HepG2 (cell line): Measurements from ENCODE around the gene TP53TG5. TPM values are rescaled to one million over a fixed set of nuclear protein-coding genes. Genes with fewer than 3 reads are reported as not detected.

Experiments used
- CCAR2 ChIP-seq: fragments of 200-400 bp; formaldehyde crosslinking; optimal IDR thresholded peaks from 2 replicates; pipeline ENCODE3; 2018; ENCODE audit warnings: low read depth, mild to moderate bottlenecking, low read length, moderate library complexity
- CHD4 ChIP-seq: fragments of 200-600 bp; sonication (generic); IDR thresholded peaks from 2 replicates; pipeline ENCODE4 v1.7.0; 2017; ENCODE audit warnings: mild to moderate bottlenecking, low read length, borderline replicate concordance
- CREBL2 ChIP-seq: sonication (generic); formaldehyde crosslinking; IDR thresholded peaks from 2 replicates; pipeline ENCODE4 v1.8.1; 2023; ENCODE audit warnings: missing genetic modification reagents, mild to moderate bottlenecking, borderline replicate concordance
- EEA1 ChIP-seq: sonication (generic); formaldehyde crosslinking; IDR thresholded peaks from 2 replicates; pipeline ENCODE4 v1.5.1; 2020; ENCODE audit warnings: mild to moderate bottlenecking, missing genetic modification reagents, borderline replicate concordance
- HOXA7 ChIP-seq: sonication (generic); formaldehyde crosslinking; IDR thresholded peaks from 2 replicates; pipeline ENCODE4 v1.8.1; 2022; ENCODE audit warnings: mild to moderate bottlenecking, missing genetic modification reagents, moderate library complexity
- HOXA9 ChIP-seq: sonication (generic); formaldehyde crosslinking; IDR thresholded peaks from 2 replicates; pipeline ENCODE4 v1.8.1; 2022; ENCODE audit warnings: missing genetic modification reagents, mild to moderate bottlenecking, moderate library complexity, borderline replicate concordance
- KLF9 ChIP-seq: IDR thresholded peaks from 2 replicates; pipeline ENCODE4 v1.6.1; 2016; ENCODE audit warnings: low read depth
- MAFG ChIP-seq: sonication (generic); formaldehyde crosslinking; IDR thresholded peaks from 2 replicates; pipeline ENCODE4 v1.5.1; 2020; ENCODE audit warnings: mild to moderate bottlenecking, missing genetic modification reagents
- NFIC ChIP-seq: IDR thresholded peaks from 2 replicates; pipeline ENCODE4 v1.6.1; 2012; ENCODE audit warnings: mild to moderate bottlenecking, low read length, inconsistent platforms
- NPAS2 ChIP-seq: sonication (generic); formaldehyde crosslinking; IDR thresholded peaks from 2 replicates; pipeline ENCODE4 v1.8.0; 2022; ENCODE audit warnings: mild to moderate bottlenecking, missing genetic modification reagents, borderline replicate concordance
- PAF1 ChIP-seq: IDR thresholded peaks from 2 replicates; pipeline ENCODE4 v1.6.1; 2016; ENCODE audit warnings: missing genetic modification reagents, missing compliant biosample characterization
- PLRG1 ChIP-seq: fragments of 450-650 bp; conservative IDR thresholded peaks from 2 replicates; pipeline ENCODE4 v1.6.1; 2016
- PRPF4 ChIP-seq: fragments of 200-400 bp; formaldehyde crosslinking; IDR thresholded peaks from 2 replicates; pipeline ENCODE4 v1.6.1; 2016; ENCODE audit warnings: low read length, low read depth; ENCODE audit not compliant: poor library complexity, severe bottlenecking
- RXRB ChIP-seq: IDR thresholded peaks from 2 replicates; pipeline ENCODE4 v1.6.1; 2016; ENCODE audit warnings: borderline replicate concordance, missing genetic modification reagents, missing compliant biosample characterization
- STAG1 ChIP-seq: sonication (generic); formaldehyde crosslinking; IDR thresholded peaks from 2 replicates; pipeline ENCODE4 v1.4.0; 2020; ENCODE audit warnings: missing genetic modification reagents
- TGIF2 ChIP-seq: IDR thresholded peaks from 2 replicates; pipeline ENCODE4 v1.6.1; 2016; ENCODE audit warnings: control low read depth, missing compliant biosample characterization
- ZBTB7A ChIP-seq: sonication (generic); formaldehyde crosslinking; IDR thresholded peaks from 2 replicates; pipeline ENCODE4 v1.8.0; 2022; ENCODE audit warnings: mild to moderate bottlenecking, missing genetic modification reagents
- ZMYM2 ChIP-seq: sonication (generic); formaldehyde crosslinking; IDR thresholded peaks from 2 replicates; pipeline ENCODE4 v1.8.0; 2022; ENCODE audit warnings: mild to moderate bottlenecking, missing genetic modification reagents
- ZNF207 ChIP-seq: fragments of 450-650 bp; IDR thresholded peaks from 2 replicates; pipeline ENCODE4 v1.6.1; 2016; ENCODE audit warnings: antibody characterized with exemption, borderline replicate concordance
- ZNF337 ChIP-seq: sonication (generic); formaldehyde crosslinking; IDR thresholded peaks from 2 replicates; pipeline ENCODE4 v1.5.1; 2020; ENCODE audit warnings: missing genetic modification reagents, low read depth, mild to moderate bottlenecking, borderline replicate concordance
- ZNF720 ChIP-seq: sonication (generic); formaldehyde crosslinking; IDR thresholded peaks from 2 replicates; pipeline ENCODE4 v1.4.0; 2020; ENCODE audit warnings: missing genetic modification reagents
- ZNF775 ChIP-seq: sonication (generic); formaldehyde crosslinking; IDR thresholded peaks from 2 replicates; pipeline ENCODE4 v1.4.0; 2020; ENCODE audit warnings: missing genetic modification reagents, mild to moderate bottlenecking, moderate library complexity, borderline replicate concordance
- polyA plus RNA-seq, 8 experiments: library from polyadenylated mRNA; depleted of rRNA in 3 of 8; stranded (reverse) in 7 of 8; unstranded in 1 of 8; fragments of >200 nt; fragmentation: Illumina TruSeq in 4 of 8; extraction: Trizol in 4 of 8; gene quantifications; 2 replicates each; pipeline versions ENCODE4 v1.2.1 to v1.2.3, GENCODE V29; 2011 to 2016; ENCODE audit warnings: low read depth in 4 of 8, missing spikeins in 1 of 8, mixed read lengths in 1 of 8; ENCODE audit not compliant: insufficient read depth in 1 of 8
- total RNA-seq, 5 experiments: library from RNA; depleted of rRNA; stranded (reverse); fragments of >200 nt; fragmentation: Illumina TruSeq; extraction: Trizol; gene quantifications; 2 replicates each; pipeline ENCODE4 v1.2.3, GENCODE V29; 2016; ENCODE audit warnings: low read depth in 1 of 5
- TF ChIP-seq, protein P1 (sequence below): IDR thresholded peaks from 2 replicates; pipeline ENCODE4 v1.6.1; 2016
- TF ChIP-seq, protein P2 (sequence below): sonication (generic); formaldehyde crosslinking; IDR thresholded peaks from 2 replicates; pipeline ENCODE4 v1.5.0; 2020; ENCODE audit warnings: mild to moderate bottlenecking, missing genetic modification reagents, borderline replicate concordance

Gene TP53TG5
- total and polyA plus RNA-seq, 2 of the 13 experiments (the other 11 are each of a cell fraction or from before 2014, with no cell fraction given): 0.11 TPM; not detected in 1

DNA sequence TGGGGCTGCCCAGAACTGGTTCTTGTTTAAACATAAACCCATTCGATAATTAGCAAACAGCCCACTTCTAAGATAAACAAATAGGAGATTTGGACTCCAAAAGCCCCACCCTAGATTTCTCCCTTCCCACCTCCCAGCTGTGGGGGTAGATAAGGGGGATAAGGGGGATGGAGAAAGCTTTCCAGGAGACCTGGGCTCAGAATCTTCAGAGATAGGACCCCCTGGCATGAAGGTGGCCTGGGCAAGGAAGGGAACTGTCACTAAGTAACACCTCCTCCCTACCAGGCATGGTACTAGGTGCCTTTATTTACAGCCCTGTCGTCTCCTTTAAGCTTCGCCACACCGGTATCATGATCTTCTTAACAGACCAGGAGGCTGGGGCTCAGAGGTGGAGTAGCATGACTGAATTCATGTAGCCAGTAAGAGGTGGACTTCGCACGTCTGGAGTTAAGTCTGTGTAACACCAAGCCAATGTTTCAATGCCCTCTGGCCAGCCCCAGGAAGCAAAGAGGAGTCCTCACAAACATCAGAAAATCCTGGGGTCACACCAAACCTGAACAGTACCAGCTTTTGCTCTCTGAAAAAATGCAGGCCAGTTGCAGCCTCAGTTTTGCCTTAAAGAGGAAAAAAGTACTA is 34.5 kb downstream of the TP53TG5 start (continued):
- TF ChIP-seq, protein P1, sequence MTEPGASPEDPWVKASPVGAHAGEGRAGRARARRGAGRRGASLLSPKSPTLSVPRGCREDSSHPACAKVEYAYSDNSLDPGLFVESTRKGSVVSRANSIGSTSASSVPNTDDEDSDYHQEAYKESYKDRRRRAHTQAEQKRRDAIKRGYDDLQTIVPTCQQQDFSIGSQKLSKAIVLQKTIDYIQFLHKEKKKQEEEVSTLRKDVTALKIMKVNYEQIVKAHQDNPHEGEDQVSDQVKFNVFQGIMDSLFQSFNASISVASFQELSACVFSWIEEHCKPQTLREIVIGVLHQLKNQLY (CRISPR knock-in tag): peak; percentile 25; the same call in 1 of the 2 replicates
- TF ChIP-seq, protein P2, sequence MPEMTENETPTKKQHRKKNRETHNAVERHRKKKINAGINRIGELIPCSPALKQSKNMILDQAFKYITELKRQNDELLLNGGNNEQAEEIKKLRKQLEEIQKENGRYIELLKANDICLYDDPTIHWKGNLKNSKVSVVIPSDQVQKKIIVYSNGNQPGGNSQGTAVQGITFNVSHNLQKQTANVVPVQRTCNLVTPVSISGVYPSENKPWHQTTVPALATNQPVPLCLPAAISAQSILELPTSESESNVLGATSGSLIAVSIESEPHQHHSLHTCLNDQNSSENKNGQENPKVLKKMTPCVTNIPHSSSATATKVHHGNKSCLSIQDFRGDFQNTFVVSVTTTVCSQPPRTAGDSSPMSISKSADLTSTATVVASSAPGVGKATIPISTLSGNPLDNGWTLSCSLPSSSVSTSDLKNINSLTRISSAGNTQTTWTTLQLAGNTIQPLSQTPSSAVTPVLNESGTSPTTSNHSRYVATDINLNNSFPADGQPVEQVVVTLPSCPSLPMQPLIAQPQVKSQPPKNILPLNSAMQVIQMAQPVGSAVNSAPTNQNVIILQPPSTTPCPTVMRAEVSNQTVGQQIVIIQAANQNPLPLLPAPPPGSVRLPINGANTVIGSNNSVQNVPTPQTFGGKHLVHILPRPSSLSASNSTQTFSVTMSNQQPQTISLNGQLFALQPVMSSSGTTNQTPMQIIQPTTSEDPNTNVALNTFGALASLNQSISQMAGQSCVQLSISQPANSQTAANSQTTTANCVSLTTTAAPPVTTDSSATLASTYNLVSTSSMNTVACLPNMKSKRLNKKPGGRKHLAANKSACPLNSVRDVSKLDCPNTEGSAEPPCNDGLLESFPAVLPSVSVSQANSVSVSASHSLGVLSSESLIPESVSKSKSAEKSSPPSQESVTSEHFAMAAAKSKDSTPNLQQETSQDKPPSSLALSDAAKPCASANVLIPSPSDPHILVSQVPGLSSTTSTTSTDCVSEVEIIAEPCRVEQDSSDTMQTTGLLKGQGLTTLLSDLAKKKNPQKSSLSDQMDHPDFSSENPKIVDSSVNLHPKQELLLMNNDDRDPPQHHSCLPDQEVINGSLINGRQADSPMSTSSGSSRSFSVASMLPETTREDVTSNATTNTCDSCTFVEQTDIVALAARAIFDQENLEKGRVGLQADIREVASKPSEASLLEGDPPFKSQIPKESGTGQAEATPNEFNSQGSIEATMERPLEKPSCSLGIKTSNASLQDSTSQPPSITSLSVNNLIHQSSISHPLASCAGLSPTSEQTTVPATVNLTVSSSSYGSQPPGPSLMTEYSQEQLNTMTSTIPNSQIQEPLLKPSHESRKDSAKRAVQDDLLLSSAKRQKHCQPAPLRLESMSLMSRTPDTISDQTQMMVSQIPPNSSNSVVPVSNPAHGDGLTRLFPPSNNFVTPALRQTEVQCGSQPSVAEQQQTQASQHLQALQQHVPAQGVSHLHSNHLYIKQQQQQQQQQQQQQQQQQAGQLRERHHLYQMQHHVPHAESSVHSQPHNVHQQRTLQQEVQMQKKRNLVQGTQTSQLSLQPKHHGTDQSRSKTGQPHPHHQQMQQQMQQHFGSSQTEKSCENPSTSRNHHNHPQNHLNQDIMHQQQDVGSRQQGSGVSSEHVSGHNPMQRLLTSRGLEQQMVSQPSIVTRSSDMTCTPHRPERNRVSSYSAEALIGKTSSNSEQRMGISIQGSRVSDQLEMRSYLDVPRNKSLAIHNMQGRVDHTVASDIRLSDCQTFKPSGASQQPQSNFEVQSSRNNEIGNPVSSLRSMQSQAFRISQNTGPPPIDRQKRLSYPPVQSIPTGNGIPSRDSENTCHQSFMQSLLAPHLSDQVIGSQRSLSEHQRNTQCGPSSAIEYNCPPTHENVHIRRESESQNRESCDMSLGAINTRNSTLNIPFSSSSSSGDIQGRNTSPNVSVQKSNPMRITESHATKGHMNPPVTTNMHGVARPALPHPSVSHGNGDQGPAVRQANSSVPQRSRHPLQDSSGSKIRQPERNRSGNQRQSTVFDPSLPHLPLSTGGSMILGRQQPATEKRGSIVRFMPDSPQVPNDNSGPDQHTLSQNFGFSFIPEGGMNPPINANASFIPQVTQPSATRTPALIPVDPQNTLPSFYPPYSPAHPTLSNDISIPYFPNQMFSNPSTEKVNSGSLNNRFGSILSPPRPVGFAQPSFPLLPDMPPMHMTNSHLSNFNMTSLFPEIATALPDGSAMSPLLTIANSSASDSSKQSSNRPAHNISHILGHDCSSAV (CRISPR knock-in tag): no peak
- TF ChIP-seq ZMYM2 (CRISPR knock-in tag) (no peak), PRPF4 (no peak), STAG1 (no peak), MAFG (CRISPR knock-in tag) (no peak), PAF1 (CRISPR knock-in tag) (no peak), ZNF207 (no peak), RXRB (CRISPR knock-in tag) (peak; percentile 10), TGIF2 (CRISPR knock-in tag) (no peak), HOXA7 (CRISPR knock-in tag) (no peak), KLF9 (CRISPR knock-in tag) (0 out of 2 replicates have a peak, but pooled peaks have one; percentile 28), ZBTB7A (CRISPR knock-in tag) (no peak), ZNF720 (CRISPR knock-in tag) (no peak), ZNF775 (CRISPR knock-in tag) (no peak), HOXA9 (CRISPR knock-in tag) (no peak), CCAR2 (no peak), PLRG1 (no peak), ZNF337 (no peak), NFIC (no peak; the same call in 1 of the 2 replicates), CHD4 (peak; percentile 78), EEA1 (CRISPR knock-in tag) (no peak), NPAS2 (no peak), CREBL2 (0 out of 2 replicates have a peak, but pooled peaks have one; percentile 19)
